Body of pancreas (tissue), 4 donors: ENCODE results near the gene HLA-DQA1. TPM values are rescaled to one million over a fixed set of nuclear protein-coding genes. Genes with fewer than 3 reads are reported as not detected.

Experiments
- ATAC-seq: fragments of 150-250 bp; one replicate; pipeline ENCODE4 v1.9.1; 2016
- DNase-seq, 4 donors: peaks; one replicate each; pipeline ENCODE4 v3.0.0-alpha.2; 2019
- H3K27ac ChIP-seq, 4 donors: fragments of 200-600 bp; sonication (generic); 1 replicate in 3 of 4; 2 replicates in 1 of 4; pipeline versions ENCODE4 v1.5.1 to v1.6.1; 2016 to 2019; ENCODE audit warnings: mild to moderate bottlenecking in 1 of 4, mixed read lengths in 1 of 4, moderate library complexity in 1 of 4
- H3K27me3 ChIP-seq, 2 donors: fragments of 200-600 bp; sonication (generic); one replicate each; pipeline ENCODE4 v1.6.0; 2016; ENCODE audit warnings: mild to moderate bottlenecking in 1 of 2
- H3K36me3 ChIP-seq, 2 donors: fragments of 200-600 bp; sonication (generic); replicated peaks in 1 of 2; 2 replicates each; pipeline ENCODE4 v1.5.1; 2016; ENCODE audit warnings: low read depth in 2 of 2; ENCODE audit not compliant: insufficient read depth in 1 of 2
- H3K4me1 ChIP-seq: fragments of 200-600 bp; sonication (generic); one replicate; pipeline ENCODE4 v1.6.0; 2016
- H3K4me3 ChIP-seq, 2 donors: fragments of 200-600 bp; sonication (generic); 1 replicate in 1 of 2; 2 replicates in 1 of 2; pipeline ENCODE4 v1.5.1; 2016 to 2019
- H3K9me3 ChIP-seq, 3 donors: fragments of 200-600 bp; sonication (generic); 1 replicate in 2 of 3; 2 replicates in 1 of 3; pipeline ENCODE4 v1.5.1; 2016
- CTCF ChIP-seq, 7 experiments: fragments of 450-650 bp in 4 of 7; fragments of 200-600 bp in 3 of 7; sonication (generic) in 3 of 7; IDR thresholded peaks; one replicate each; pipeline ENCODE4 v1.5.1; 2016 to 2019; ENCODE audit warnings: antibody characterized with exemption in 7 of 7
- POLR2A ChIP-seq, 3 donors: fragments of 450-650 bp; IDR thresholded peaks; one replicate each; pipeline ENCODE4 v1.6.1; 2016; ENCODE audit warnings: antibody characterized with exemption in 3 of 3, mild to moderate bottlenecking in 2 of 3
- WGBS, 2 donors: methylation state at CpG; one replicate each; pipeline ENCODE4 v1.1.5; 2017; 5-methylcytosine and 5-hydroxymethylcytosine counted together
- intact Hi-C: fragments of 100-400 bp; cut with DNase I; formaldehyde crosslinking; loops from one replicate; pipeline ENCODE4 v1.15.1; 2023
- total RNA-seq, 2 donors: library from RNA; depleted of rRNA; stranded (reverse); fragments of >200 nt; gene quantifications; one replicate each; pipeline ENCODE4 v1.1.0, GENCODE V29; 2016

The HLA-DQA1 gene
- total RNA-seq, 2 donors from 2014 or later: 0.99 to 10.4 TPM

GRCh38 chr6:32610682-32611296 is 26.4 kb upstream of the HLA-DQA1 start:
- no peak overlapping the region for H3K4me3 ChIP-seq
- DNase-seq: no peak
- no peaks in the 10 kb centered on the region for H3K9me3 ChIP-seq
- H3K27ac ChIP-seq: peak overlapping the region in 1 of 4 donors; percentile 73
- H3K36me3 ChIP-seq: no peaks in the 10 kb centered on the region
- WGBS, 2 donors: 15 to 16% methylated on average over 3 of the region's 3 CpGs
- ATAC-seq: no peak
- intact Hi-C loops: no loop called here
- H3K27me3 ChIP-seq: no peaks in the 10 kb centered on the region
- TF ChIP-seq CTCF (IDR thresholded peaks at IDR 0.05) (no peak), POLR2A (IDR thresholded peaks at IDR 0.05) (no peak)
- H3K4me1 ChIP-seq: no peaks in the 10 kb centered on the region

GRCh38 chr6:32613475-32613874 is 23.7 kb upstream of the HLA-DQA1 start:
- 4 to 7% methylated on average over 6 of the region's 6 CpGs for WGBS, 2 donors
- H3K9me3 ChIP-seq: no peaks in the 10 kb centered on the region
- no peaks in the 10 kb centered on the region for H3K27me3 ChIP-seq
- no peak for TF ChIP-seq POLR2A (IDR thresholded peaks at IDR 0.05)
- TF ChIP-seq CTCF (IDR thresholded peaks at IDR 0.05): no peak
- no peaks in the 10 kb centered on the region for H3K4me1 ChIP-seq
- H3K4me3 ChIP-seq: no peak overlapping the region
- no peak overlapping the region for H3K27ac ChIP-seq
- ATAC-seq (no peak), DNase-seq (no peak)
- intact Hi-C loops: no loop called here
- H3K36me3 ChIP-seq: no peaks in the 10 kb centered on the region

- intact Hi-C loops: no loop called here
- H3K27me3 ChIP-seq: no peaks in the 10 kb centered on the region
- no peak overlapping the region for H3K4me3 ChIP-seq
- DNase-seq: no peak
- TF ChIP-seq POLR2A (IDR thresholded peaks at IDR 0.05): no peak
- no peak for TF ChIP-seq CTCF (IDR thresholded peaks at IDR 0.05)
- H3K4me1 ChIP-seq: no peaks in the 10 kb centered on the region
- H3K27ac ChIP-seq: no peak overlapping the region
- no peaks in the 10 kb centered on the region for H3K36me3 ChIP-seq
- WGBS, 2 donors: 0% methylated on average over 1 of the region's 1 CpG
- no peaks in the 10 kb centered on the region for H3K9me3 ChIP-seq
- ATAC-seq: no peak
Measured at GRCh38 chr6:32614366-32615081, 22.7 kb upstream of the HLA-DQA1 start.

- ATAC-seq (no peak), DNase-seq (no peak)
- intact Hi-C loops: no loop called here
- TF ChIP-seq CTCF (IDR thresholded peaks at IDR 0.05): no peak
- no peak for TF ChIP-seq POLR2A (IDR thresholded peaks at IDR 0.05)
- no peak overlapping the region for H3K4me3 ChIP-seq
- no peaks in the 10 kb centered on the region for H3K9me3 ChIP-seq
- H3K4me1 ChIP-seq: no peaks in the 10 kb centered on the region
- H3K27ac ChIP-seq: no peak overlapping the region
- H3K27me3 ChIP-seq: no peaks in the 10 kb centered on the region
- 39% methylated on average over 3 of the region's 3 CpGs for WGBS, 2 donors
- H3K36me3 ChIP-seq: no peaks in the 10 kb centered on the region
Measured at GRCh38 chr6:32615885-32616532, 21.2 kb upstream of the HLA-DQA1 start.
